ENCODE data around the gene ABCC4.

Gene ABCC4, protein sequence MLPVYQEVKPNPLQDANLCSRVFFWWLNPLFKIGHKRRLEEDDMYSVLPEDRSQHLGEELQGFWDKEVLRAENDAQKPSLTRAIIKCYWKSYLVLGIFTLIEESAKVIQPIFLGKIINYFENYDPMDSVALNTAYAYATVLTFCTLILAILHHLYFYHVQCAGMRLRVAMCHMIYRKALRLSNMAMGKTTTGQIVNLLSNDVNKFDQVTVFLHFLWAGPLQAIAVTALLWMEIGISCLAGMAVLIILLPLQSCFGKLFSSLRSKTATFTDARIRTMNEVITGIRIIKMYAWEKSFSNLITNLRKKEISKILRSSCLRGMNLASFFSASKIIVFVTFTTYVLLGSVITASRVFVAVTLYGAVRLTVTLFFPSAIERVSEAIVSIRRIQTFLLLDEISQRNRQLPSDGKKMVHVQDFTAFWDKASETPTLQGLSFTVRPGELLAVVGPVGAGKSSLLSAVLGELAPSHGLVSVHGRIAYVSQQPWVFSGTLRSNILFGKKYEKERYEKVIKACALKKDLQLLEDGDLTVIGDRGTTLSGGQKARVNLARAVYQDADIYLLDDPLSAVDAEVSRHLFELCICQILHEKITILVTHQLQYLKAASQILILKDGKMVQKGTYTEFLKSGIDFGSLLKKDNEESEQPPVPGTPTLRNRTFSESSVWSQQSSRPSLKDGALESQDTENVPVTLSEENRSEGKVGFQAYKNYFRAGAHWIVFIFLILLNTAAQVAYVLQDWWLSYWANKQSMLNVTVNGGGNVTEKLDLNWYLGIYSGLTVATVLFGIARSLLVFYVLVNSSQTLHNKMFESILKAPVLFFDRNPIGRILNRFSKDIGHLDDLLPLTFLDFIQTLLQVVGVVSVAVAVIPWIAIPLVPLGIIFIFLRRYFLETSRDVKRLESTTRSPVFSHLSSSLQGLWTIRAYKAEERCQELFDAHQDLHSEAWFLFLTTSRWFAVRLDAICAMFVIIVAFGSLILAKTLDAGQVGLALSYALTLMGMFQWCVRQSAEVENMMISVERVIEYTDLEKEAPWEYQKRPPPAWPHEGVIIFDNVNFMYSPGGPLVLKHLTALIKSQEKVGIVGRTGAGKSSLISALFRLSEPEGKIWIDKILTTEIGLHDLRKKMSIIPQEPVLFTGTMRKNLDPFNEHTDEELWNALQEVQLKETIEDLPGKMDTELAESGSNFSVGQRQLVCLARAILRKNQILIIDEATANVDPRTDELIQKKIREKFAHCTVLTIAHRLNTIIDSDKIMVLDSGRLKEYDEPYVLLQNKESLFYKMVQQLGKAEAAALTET (N-terminal part only)

DNA sequence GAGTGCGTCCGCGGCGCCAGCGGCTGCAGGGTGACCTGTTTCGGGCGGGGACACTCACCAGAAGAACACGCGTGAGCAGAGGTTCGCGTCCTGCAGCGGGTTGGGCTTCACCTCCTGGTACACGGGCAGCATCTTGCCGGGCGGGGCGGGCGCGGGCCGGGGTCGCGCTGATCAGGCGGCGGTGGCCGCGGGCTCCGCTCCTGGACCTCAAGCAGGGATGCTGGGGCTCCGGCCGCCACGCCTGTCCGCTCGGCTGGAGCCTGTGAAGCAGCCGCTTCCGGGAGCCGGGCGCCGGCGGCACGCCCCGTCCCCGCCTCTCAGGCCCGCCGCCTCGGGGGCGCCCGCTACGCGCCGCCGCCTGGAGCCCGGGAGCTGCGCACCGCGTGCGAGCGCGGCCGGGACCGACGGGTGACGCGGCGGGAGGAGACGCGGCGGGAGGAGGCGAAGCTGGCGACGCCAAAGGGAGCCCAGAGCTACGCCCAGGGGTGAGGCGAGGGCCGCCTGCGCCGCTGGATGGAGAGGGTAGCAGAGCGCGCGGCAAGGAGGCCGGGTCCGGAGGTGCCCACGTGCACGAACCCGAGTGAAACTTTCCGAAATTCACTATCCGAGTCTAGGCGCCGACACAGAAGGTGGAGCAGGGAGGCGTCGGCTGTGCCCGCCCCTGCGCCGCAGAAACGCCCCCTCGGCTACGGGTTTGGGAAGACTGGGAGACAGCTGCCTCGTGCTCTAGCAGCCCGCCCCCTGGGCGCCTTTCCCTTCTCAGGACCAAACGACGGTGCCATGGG, at the start of gene ABCC4:
Gene ABCC4 (minus strand): TSS at position 269 of the 785 bp plus-strand sequence. CDS start 137 bp downstream, at position 132.
- DNase-seq, result peak; percentile 46

DNA sequence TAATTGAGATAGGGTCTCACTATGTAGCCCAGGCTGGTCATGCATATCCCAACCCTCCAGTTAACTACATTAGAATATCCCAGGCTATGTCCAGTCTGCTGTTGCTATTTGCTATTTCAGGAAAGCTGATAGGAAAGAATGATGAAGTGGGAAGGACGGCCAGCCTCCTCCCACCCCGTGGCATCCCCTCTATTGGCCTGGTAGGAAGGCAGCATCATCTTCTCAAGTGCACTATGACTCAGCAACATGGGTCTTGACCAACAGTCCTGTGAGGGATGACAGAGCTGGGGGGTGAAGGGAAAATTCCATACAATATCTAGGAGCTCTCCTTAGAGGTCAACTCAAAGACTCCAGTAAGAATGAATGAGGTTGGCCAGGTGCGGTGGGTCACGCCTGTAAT, 48.0 kb upstream of the ABCC4 start:
- no peak for DNase-seq

DNA sequence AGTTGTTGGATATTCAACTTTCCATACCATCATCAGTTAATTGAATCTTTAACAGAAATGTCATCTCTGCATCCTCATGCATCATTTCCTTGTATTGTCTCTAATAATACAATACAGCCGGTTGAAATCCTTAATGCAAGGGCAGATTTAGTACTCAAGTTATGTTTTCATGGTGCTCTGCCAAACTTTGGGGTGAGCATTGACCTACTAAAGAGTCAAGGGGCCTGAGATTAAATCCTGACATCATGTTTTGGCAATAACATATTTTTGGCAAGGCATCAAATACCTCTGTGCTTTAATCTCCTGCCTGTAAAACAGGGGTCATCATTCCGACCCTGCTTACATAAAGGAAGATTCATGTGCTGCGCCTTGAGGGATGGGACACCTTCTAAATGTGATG, 42.7 kb upstream of the ABCC4 start:
- DNase-seq, result no peak

DNA sequence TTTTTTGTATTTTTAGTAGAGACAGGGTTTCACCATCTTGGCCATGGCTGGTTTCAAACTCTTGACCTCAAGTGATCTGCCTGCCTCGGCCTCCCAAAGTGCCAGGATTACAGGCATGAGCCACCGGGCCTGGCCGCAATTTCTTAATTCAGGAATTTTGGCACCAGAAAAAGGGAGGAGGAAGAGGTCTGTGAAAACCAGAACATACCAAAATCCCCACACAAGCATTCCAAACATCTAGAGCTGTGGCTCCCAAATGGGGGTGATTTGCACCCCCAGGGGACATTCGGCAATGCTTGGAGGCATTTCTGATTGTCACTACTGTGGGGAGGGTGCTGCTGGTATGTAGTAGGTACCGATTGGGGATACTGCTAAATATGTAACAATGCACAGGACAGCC, 40.2 kb upstream of the ABCC4 start:
- no peak for DNase-seq

DNA sequence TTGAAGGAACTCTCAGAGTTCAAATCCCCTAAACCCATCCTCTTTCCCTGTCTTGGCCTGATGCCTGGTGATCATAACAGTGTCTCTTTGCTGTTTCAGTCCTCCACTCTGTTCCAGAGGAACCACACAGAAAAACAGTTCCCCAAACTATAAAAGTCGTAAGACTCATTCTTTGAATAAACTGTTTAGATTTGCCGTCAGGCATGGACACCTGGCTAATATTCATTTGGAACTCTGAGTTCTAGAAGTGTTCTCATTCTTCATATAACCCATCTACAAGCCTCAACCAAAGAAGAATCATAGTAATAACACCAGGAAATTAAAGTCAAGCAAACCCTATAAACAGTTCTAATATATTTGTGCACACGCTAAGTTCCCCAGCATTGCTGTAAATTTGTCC, 37.7 kb upstream of the ABCC4 start:
- no peak for DNase-seq

DNA sequence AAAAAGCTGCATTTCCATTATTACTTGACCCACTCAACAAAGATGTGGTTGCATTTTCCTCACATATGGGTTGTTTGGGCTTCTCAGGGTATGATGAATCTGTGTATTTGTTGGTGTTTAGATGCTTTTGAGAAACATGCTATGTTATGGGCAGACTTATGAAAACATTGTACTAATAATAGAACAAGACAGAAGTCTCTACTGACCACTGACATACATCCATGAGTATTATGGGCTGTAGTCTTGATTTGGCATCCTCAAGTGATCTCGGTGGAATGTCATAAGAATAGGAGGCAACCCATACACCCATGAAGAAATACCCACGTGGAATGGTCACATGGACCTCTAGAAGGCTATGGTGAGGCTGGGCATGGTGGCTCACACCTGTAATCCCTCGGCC, 36.3 kb upstream of the ABCC4 start:
- DNase-seq, result no peak

DNA sequence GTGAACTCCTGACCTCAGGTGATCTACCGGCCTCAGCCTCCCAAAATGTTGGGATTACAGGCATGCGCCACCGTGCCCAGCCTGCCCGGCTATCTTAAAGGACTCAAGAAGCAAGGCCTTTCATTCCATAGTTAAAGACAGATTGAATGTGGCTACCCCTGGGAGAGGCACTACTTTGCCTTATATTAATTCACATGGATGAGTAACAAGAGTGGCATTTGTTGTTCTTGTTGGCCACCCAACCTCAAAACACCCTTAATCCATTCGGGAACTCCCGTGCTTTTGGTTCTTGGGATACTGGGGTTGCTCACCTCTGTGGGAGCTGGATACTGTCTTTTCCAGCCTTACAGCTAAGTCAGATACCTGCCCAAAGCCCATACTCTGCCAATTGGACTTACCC, 34.4 kb upstream of the ABCC4 start:
- DNase-seq, result no peak

DNA sequence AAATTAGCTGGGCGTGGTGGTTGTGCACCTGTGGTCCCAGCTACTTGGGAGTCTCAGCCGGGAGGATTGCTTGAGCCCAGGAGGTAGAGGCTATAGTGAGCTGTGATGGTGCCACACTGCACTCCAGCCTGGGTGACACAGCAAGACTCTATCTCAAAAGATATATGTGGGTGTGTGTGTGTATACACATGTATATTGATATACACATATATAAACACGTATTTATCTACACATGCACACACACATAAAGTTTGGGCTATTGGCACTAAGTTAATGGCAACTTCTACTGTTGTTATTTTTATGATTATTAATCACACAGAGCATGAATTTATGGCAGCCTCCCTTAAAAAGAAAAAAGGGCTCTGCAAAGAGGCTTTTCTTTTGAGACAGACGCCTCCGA, 27.1 kb upstream of the ABCC4 start:
- no peak for DNase-seq

DNA sequence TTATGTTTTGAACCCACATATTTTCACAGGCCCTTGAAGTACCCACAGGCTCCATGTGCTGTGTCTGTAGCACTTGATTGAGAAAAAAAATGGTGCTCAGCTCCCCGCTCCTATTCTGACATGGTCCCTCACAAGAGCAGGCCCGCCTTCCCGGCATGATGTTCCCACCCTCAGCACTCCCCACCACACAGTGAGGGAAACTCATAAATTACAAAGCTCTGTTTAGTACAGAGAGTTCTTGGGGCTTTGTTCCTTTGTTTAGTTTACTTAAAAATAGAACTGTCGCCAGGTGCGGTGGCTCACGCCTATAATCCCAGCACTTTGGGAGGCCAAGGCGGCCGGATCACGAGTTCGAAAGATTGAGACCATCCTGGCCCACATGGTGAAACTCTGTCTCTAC, 25.9 kb upstream of the ABCC4 start:
- DNase-seq, result no peak

DNA sequence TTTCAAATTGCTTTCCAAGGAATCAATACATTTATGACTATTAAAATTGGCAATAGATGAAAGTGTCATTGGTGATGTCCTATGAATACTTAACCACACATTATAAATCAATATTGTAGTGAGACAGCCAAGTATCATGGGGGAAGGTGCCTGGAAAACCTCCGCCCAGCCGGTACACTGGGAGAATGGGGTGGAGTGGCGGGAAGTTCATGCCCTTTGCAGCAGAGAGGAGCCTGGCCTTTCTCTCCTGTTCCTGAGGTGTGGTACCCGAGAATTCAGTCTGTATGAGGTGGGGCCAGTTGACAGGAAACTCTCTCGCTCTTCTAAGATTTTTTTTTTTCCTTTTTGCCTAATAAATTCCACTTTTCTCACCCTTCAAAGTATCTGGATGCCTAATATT, 25.4 kb upstream of the ABCC4 start:
- no peak for DNase-seq

DNA sequence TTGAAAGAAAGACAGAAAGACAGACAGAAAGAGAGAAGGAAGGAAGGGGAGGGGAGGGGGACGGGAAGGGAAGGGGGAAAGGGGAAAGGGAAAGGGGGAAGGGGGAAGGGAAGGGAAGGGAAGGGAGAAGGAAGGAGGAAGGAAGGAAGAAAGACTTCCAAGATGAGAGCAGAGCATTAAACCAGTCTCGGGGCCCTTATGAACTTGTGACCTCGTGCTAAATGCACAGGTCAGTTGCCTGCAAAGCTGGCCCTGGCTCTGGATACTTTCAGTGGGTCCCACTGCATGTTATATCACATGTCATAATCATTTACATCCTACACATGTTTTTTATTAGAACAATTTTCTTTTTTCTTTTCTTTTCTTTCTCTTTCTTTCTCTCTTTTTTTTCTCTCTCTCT, 24.2 kb upstream of the ABCC4 start:
- DNase-seq, result no peak

DNA sequence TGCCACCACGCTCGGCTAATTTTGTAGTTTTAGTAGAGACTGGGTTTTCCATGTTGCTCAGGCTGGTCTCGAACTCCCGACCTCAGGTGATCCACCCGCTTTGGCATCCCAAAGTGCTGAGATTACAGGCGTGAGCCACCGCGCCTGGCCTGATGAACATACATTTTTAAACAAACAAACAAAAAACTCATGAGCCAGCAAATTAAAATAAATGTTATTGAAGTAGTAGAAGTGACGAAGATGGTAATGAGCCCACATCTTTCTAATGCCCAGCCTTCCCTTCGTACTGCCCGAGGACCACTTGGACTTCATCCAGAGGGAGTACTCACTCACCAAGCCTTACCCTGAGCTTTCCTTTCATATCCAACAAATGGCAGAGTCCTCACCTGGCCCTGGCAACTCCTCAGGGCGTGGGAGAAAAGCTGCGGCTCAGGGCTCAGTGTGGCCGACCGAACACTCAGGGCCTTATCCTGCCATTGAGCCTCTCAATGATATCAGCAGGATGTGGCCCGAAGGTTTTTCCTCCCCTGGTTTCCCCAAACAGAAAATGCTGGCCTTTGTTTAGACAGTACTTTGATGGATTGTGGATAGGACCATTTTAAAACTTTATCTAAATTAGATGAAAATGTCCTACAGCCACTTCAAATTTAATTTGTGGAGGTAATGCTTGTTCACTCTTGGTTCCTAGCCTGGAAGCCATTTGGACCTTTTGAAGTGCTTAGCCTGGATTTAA, 22.8 kb upstream of the ABCC4 start:
- DNase-seq, result no peak

DNA sequence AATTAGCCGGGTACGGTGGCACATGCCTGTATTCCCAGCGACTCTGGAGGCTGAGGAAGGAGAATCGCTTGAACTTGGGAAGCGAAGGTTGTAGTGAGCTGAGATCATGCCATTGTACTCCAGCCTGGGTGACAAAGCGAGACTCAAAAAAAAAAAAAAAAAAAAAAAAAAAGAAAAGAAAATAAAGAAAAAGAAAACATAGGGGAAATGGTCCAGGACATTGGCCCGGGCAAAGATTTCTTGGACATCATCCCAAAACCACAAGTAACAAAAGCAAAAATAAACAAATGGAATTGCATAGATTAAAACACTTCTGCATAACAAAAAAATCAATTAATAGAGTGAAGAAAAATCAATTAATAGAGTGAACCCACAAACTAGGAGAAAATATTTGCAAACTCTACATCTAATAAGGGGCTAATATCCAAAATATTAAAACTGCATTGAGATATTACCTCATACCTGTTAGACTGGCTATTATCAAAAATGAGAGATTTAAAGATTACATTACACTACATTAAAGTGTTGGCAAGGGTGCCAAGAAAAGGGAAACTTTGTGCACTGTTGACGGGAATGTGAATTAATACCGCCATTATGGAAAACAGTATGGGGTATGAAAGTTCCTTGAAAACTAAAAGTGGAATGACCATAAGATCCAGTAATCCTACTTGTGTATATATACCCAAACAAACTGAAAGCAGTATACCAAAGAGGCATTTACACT, 18.5 kb upstream of the ABCC4 start:
- DNase-seq, result no peak

DNA sequence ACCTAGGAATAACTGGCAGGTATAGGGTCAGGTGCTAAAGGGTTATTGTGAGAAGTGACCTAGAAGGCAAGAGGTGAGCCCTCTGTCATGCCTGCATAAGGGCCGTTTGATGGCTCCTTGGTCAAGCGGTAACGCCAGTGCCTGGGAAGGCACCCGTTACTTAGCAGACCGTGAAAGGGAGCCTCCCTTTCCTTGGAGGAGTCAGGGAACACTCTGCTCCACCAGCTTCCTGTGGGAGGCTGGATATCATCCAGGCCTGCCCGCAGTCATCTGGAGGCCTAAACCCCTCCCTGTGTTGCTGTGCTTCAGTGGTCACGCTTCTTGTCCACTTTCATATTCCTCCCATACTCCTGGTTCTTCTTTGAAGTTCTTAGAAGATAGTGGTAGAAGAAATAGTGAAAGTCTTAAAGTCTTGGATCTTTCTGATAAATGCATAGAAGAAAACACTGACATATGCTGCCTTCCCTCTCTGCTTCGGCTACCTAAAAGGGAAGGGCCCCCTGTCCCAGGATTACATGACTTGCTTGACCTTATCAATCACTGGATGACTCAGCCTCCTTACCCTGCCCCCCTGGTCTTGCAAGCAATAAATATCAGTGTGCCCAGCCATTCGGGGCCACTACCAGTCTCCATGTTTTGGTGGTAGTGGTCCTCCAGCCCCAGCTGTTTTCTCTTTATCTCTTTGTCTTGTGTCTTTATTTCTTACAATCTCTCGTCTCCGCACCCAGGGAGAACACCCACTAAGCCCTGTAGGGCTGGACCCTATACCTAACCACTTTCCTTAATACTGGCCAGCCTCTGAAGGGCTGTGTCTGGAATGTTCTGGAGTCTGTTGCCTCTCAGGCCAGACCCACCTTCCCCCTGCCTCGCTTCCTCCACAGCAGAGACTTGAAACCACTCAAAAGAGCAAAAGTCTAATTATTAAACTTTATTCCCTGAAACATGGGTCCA, 16.1 kb upstream of the ABCC4 start:
- no peak for DNase-seq

DNA sequence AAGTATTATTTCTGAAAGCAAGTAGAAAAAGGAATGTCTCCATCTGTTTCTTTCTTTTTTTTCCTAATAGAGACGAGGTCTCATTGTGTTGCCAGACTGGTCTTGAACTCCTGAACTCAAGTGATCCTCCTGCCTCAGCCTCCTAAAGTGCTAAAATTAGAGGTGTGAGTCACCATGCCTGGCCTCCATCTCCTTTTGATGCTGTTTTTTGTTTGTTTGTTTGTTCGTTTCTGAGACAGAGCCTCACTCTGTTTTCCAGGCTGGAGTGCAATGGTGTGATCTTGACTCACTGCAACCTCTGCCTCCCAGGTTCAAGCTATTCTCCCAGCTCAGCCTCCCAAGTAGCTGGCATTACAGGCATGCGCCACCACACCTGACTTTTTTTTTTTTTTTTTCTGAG, 14.5 kb upstream of the ABCC4 start:
- DNase-seq, result no peak

DNA sequence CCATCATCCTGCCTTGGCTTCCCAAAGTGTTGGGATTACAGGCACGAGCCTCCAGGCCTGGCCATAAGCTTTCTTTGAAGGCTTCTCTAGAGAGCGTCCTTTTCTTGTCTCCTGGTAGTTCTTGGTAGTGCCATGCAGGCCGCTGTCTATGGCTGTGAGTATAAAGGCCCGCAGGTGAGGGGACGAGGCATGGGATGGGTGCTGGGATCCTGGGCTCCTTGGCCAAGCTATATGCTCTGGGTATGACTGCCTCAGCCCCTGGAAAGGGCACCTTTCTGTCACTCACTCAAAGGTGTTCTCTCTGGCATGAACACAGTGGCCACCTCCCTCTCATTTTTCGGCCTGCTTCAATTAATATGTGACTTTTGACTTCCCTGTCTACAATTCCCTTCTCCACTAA, 6.3 kb upstream of the ABCC4 start:
- no peak for DNase-seq

DNA sequence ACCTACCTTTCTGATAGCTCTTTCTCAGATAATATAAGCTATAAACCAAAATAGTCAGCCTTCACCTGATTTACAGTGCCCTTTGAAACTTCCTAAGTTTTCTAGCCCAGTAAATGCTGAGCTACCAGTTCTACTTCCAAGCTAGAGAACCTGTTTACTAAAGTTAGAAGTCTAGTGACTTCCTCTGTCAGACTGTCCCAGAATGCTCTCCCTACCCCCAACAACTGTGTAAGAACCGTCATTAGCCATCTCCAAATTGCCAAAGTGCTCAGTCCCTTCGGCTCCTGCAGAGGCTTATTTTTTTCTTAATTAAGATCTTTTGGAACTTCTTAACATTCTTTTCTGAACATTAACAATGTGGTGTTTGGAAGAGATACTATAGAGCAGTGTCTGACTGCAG, 3.2 kb upstream of the ABCC4 start:
- DNase-seq, result no peak

DNA sequence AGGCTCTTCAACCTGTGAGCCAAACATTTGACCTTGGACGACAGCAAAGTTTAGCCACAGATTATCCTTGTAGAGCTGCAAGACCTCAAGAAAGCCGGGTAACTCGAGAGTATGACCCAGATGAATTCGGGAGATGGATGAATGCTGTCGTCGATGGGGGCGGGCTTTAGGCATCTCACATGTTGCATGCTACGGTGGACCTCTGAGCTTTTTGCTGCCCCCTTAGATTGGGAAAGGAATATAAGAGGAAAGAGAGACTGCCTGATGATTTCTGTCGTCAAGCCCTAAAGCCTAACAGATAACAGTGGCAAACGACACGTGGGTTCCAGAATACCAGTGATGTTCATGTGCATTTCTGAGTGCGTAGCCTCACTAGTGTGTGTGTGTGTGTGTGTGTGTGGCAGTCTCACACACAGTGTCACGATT, 730 bp upstream of the ABCC4 start:
- no peak for DNase-seq

DNA sequence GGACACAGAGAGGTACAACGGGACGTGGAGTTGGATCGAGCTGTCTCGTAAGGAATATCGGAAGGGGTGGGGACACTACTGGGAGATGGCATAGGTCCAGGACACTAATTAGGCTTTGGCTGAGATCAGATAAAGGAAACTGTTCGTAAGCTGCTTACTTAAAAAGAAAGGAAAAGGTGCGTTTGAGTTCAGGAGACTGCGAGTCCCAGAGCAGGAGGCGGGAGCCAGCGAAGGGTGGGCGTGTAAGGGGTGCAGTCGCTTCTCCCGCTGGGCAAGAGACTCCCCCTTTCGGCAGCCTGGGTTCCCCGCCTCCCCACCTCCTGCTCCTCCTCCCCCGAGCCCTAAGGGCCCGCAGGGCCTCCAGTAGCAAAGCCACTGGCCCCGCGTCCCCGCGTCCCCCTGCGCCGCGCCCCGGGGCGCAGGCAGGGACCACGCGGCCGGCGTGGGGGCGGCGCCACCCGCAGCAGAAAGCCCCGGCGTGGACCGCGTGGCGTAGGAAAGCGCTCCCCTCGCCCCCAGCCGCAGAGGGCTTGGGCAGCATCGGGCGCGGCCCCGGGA, 547 bp downstream of the ABCC4 start:
- DNase-seq, result no peak

All from NCI-H1436 (cell line).